GM19397 (cell line): Measurements from ENCODE around the gene CBFA2T3.
"Not testable (repeated sequence)": the region's sequence is repeated elsewhere in the genome, so short reads cannot be mapped to it uniquely, and the experiment has no call there.

Experiments
- ATAC-seq: cut with Tn5 transposase; IDR thresholded peaks from one replicate; pipeline ENCODE4 v1.9.1; 2021; ENCODE audit warnings: mild to moderate bottlenecking, moderate library complexity; ENCODE audit not compliant: unreplicated experiment

The CBFA2T3 gene

DNA sequence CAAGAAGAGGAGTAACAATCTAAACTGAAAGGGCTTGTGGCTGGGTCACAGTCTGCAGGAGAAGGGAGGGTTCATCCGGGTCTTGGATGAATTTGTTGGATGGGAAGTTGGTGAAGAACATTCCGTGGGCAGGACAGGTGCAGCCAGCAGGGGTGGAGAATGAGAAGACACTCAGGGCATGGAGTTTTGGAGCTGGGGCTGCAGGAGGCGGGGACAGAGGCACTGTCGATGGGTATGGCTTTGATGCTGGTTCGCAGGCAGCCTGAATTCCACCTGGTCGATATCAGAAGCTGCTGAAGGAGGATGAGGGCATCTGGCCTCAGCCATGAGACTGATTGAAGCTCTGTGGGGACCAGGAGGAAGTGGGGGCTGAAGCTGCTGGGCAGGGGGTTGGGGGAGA lies 36.1 kb upstream of the CBFA2T3 start:
- ATAC-seq, result no peak

DNA sequence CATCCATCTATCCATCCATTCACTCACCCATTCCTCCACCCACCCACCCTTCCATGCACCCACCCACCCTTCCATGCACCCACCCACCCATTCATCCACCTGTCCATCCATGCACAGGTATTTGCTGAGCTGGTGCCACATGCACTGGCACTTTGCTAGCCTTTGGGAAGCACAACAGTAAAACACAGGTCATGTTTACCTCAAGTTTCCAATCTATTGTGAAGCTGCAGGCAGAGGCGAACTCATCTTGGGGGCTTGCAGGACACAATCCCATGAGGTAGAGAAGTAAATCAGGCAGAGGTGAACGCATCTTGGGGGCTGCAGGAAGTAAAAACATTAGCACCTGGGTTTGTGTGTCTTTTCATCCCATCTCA lies 35.6 kb upstream of the CBFA2T3 start:
- ATAC-seq, result no peak

DNA sequence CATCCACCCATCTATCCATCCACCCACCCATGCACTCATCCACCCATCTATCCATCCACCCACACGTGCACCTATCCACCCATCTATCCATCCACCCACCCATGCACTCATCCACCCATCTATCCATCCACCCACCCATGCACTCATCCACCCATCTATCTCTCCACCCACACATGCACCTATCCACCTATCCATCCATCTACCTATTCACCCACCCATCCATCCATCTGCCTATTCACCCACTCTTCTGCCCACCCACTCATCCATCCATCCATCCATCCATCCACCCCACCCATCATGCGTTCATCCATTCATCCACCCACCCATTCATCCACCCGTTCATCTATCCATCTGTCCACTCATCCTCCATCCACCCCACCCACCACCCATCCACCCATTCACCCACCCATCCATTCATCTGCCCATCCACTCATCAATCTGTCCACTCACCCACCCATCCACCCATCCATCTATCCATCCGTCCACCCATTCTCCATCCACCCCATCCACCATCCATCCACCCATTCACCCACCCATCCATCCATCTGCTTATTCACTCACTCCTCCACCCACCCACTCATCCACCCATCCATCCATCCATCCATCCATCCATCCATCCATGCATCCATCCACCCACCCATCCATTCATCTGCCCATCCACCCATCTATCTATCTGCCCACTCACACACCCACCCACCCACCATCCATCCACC lies 35.1 kb upstream of the CBFA2T3 start:
- no peak for ATAC-seq

DNA sequence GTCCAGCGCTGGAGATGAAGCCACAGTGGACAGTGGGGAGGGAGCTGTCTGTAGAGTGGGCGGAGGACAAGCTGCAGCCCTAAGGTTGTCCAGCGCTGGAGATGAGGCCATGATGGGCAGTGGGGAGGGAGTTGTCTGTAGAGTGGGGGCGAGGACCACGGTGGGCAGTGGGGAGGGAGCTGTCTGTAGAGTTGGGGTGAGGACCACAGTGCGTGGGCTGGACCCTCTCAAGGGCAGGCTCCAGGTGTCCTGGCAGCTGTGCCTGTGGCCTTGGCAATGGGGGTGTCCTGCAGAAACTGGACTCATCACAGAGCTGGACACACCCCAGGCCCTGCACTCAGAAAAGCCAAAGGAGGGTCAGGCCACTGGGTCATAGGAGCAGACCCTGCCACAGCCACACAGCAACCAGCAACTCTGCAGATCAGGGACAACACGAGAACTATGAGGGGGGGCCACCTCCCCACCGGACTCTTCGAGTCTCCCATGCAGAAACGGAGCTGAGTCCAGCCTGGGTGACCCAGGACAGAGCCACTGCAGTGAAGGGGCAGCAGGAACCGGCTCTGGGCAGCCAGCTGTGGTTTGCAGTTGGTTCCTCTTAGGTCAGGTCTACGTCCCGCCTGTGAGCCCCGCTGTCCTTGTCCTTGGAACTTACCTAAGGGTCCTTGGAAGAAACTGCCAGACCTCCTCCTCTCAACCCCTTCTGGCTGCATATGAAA lies 33.4 kb upstream of the CBFA2T3 start:
- no peak for ATAC-seq

DNA sequence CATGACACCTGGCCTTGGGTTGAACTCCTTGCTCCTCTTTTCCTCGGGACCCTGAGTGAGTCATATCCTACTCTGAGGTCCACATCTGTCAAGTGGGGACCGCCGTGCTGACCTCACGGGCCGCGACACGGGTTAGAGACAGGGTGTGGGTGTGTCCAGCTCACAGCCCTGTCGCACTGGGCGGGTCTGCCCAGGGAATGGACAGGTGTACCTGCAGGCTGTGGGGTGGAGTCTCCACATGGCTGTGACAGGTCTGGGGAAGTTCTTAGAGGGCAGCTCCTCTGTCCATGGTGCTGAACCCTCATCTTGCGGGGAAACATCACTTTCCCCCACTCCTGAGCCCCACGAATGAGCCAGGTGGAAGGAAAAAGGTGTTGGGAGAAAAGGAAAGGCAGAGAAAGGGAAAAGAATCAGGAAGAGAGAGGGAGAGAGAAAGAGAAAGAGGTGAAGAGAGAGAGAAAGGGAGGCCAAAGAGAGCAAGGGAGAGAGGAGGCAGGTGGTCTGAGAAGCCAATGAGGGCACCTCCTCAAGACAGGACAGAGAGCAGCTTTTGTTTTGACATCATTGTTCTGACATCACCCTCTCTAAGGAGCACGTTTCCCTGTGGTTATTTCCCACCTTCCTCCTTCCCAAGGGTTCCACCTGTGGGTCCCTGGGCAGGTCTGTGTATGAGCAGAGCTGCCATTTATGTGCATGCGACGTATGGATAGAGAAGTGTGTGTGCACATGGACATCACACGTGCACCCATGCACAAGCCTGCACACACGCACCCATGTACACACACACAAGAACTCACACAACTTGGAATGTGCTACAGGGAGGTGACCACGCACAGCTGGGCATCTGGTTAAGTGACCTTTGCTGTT lies 32.6 kb upstream of the CBFA2T3 start:
- ATAC-seq, result no peak

DNA sequence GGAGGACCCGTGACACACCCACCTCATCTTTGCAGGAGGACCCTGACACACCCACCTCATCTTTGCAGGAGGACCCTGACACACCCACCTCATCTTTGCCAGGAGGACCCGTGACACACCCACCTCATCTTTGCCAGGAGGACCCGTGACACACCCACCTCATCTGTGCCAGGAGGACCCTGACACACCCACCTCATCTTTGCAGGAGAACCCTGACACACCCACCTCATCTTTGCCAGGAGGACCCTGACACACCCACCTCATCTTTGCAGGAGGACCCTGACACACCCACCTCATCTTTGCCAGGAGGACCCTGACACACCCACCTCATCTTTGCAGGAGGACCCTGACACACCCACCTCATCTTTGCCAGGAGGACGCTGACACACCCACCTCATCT lies 31.8 kb upstream of the CBFA2T3 start:
- ATAC-seq, result not testable (repeated sequence)

DNA sequence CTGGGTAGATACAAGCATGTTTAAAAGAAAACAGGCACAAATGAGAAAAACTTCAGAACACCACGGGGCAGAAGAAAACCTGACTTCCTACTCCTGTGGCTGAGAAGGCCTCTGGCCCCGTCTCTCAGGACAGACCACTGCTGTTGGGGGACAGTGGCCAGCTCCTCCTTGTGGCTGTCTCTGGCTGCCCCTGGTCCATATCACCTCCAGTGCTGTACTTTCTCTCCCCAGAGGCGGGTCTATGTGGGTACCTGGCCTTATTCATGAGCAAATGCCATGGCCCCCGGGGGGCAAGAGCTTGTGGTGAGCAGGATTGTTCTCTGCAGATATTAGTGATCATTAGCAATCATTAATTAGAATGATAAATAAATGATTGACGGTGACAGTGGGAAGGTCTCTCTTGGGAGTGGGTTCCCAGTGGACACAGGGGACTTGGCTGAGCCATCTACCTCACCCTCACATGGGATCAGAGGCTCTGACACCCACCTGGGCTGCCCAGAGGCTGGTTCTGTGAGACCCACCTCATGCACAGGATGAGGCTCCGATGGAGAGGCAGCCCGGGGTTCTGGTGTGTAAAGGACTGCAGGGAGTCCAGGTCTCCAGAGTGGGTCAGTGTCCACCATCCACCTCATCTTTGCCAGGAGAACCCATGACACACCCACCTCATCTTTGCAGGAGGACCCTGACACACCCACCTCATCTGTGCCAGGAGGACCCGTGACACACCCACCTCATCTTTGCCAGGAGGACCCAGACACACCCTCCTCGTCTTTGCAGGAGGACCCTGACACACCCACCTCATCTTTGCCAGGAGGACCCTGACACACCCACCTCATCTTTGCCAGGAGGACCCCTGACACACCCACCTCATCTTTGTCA lies 30.6 kb upstream of the CBFA2T3 start:
- ATAC-seq, result no peak

DNA sequence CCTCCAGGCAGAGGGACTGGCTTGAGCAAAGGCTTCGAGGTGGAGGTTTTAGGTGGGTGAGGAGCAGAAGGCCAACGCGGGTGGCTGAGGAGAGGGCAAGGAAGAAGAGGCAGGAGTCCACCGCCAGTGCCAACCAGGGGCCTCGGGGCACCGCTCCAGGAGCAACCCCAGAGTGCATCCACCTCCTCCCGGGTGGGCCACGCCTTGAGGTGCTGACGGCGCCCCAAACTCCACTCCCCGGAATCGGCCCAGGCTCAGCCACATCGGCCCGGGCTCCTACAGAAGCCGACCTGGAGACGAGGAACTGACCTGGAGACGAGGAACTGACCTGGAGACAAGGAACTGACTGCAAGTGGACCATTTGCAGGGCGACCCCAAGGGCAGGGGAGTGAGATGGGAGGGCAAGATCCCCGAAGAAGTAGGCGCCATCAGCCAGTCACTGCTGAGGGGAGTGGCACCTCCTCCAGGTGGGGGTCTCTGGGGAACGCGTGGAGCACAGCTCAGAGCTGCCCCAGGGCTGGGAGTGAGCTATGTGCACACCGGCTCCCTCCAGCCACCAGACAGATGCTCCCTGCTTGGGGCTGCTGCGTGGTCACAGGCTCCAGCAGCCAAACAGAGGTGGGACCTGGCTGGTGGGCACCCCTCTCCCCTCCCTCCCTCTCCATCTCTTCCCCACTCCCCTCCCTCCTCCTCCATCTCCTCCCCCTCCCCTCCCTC lies 29.2 kb upstream of the CBFA2T3 start:
- ATAC-seq, result no peak

DNA sequence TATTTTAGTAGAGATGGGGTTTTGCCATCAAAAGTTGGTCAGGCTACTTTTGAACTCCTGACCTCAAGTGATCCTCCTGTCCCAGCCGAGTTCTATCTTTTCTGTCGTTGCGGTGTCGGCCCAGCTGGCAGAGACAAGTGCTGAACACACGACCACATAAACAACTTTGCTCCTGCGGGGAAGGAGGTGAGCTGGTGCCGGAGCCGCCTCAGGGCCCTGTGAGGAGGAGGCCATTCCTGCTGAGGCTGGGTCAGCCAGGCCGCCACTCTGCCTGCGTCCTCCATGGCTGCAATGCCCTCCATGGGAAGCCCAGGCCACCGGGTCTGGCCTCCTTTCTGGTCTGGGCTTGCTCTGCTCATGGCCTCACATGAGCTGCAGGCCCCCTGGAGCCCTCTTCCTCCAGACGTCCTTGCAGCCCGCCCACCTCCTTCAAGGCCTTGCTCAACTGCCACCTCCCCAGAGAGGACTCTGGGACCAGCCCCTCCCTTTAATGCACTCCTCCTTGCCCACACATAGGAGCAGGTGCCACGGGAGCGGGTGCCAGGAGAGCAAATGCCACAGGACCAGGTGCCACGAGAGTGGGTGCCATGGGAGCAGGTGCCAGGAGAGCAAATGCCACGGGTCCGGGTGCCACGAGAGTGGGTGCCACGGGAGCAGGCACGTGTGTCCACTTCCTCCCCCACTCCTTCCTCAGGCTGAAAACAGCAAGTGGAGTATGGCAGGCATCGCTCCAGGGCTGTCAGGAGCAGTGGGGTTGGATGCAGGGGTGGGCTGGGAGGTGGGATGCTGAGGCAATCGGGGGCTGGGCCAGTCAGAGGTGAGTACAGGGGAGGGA lies 28.4 kb upstream of the CBFA2T3 start:
- ATAC-seq, result no peak

DNA sequence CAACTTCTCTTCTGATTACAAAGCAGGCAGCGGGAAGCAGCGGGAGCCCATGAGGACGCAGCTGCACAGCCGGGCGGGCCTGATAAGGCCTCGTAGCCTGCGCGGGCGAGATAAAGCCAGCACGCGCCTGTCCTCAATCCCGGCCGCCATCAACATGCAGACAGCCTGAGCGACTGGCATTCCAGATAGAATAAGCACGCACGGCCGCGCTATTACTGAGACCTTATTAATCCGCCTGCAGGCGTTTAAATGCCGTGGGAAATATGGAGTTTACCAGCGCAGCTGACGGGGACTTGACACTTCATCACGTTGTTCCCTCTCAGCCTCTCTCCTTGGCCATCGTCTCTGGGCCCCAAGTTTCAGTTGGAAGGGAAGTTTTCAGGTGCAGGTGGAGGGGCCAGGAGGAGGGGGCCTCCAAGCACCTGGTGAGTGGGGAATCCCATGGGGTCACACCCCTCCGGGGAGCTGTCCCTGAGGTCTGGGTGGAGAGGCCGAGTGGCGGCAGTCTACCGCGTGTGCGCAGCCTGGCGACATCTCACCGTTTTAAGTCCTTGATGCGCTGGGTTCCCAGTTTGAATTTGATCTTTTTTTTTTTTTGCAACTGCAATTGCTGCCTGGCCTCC lies 27.3 kb upstream of the CBFA2T3 start:
- ATAC-seq, result no peak

DNA sequence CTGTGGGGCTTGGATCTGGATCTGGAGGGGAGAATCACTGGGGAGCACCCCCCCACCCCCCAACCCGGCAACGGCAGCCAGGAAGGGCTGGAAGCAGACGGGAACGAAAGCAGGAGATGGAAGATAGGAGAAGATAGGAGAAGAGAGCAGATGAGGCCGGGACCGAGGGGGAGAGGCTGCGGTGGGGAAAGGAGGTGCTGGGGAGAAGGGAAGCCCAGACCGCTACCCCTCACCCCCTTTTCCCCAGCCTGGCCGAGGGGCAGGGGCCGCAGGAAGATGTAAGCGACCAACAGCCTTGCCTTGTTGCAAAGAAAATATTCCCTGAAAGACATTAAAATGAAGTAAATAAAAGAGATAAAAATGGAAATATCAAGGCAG lies 26.8 kb upstream of the CBFA2T3 start:
- ATAC-seq, result no peak

DNA sequence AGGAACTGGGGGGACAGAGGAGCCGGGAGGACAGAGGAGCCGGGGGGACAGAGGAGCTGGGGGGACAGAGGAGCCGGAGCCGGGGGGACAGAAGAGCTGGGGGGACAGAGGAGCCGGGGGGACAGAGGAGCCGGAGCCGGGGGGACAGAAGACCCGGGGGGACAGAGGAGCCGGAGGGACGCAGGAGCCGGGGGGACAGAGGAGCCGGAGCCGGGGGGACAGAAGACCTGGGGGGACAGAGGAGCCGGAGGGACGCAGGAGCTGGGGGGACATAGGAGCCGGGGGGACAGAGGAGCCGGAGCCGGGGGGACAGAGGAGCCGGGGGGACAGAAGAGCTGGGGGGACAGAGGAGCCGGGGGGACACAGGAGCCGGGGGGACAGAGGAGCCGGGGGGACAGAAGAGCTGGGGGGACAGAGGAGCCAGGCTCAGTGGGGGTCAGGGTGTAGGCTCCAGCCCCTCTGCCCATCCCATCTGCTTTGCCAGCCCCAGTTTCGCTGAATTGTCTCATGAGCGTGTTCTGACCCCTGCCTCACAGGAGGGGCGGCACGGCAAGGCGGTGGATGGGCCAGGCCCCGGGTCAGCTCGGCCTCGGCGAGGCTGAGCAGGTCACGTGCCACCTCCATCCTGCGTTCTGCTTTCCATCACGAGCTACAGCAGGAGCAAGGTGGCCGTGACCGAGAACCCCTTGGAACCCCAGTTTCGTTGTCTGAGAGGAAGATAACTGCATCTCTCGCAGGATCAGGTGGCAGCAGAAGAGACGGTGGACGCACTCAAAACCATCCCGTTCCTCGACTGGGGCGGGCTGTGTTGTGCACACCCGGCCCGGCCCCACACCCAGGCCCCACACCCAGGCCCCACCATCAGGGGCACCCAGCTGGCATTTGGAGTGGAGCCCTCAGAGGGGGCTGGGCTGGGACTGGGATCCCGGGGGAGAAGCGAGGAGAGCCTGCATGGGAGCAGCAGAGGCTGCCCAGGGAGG lies 26.1 kb upstream of the CBFA2T3 start:
- ATAC-seq, result no peak

DNA sequence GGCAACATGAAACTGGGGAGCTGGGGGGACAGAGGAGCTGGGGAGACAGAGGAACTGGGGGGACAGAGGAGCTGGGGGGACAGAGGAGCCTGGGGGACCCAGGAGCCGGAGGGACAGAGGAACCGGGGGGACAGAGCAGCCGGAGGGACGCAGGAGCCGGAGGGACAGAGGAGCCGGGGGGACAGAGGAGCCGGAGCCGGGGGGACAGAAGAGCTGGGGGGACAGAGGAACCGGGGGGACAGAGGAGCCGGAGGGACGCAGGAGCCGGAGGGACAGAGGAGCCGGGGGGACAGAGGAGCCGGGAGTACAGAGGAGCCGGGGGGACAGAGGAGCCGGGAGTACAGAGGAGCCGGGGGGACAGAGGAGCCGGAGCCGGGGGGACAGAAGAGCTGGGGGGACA lies 25.1 kb upstream of the CBFA2T3 start:
- not testable (repeated sequence) for ATAC-seq

DNA sequence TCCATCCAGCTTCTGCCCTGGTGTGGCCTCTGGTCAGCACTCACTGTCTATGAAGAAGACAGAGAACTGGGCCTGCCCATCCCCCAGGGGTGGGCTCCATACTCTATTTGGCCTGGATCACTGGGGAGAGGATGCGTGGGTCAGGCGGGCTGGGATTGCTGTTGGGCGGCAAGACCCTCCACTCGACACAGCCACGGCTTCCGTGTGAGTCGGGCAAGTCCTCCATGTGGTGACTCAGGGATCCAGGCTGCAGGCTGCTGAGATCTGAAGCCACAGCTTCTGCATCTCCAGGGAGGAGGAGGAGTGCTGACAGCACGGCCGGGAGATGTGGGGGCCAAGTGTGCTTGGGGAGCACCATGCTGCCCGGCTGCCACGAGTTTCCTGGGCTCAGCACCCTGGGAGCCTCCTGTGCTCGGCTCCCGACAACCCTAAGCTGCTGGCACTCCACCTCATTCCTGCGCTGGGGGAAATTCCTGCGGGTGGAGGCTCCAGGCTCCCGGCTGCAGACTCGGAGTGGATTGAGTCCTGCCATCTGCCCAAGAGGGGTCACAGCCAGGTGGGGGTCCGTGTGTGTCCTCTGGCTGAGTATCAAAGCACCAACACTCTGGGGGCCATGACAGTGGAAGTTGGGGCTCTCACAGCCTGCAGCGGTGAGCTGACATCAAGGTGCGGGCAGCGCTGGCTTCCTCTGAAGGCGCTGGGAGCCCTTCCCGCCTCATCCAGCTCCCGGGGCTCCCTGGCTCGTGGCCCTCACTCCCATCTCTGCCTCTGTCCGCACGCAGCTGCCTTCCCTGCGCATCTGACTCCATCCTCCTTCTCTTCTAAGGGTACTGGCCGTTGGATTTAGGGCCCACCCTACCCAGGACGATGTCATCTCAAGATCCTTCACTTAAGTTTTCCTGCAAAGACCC lies 24.4 kb upstream of the CBFA2T3 start:
- ATAC-seq, result no peak

DNA sequence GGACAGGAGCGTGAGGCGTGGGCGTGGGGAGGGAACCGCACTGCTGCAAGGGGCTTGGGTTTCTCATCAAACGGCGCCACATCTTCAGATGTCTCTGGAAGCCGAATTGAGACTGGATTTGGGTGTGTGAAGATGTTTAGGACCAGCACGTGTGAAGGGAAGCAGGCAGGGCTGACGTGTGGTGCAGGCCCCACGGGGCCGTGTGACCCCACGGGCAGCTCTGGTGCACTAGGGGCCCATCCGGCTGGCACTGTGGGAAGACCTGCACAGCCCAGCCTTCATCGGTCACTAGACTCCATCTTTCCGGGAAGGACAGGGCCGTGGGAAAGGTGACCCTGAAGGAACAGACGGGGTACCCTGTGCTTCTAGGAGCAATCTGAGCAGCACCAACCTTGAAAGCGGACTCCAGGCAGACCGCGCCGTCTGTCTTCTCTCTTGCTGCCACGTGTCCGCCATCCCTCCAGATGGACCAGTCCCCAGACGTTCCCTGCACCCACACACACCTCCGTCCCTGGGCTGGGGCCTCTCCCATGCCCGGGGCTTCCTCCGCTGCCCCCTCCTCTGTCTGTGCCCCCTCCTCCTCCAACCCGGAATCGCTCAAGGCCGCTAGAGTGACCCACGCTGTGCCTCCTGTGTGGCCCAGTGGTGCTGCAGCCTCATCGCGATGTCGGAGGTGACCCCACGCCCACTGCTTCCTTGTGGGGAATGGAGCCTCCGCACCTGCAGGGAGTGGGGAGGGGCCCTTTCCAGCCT lies 23.4 kb upstream of the CBFA2T3 start:
- no peak for ATAC-seq
